Stimulated activated CD8-positive, alpha-beta memory T cell treated with anti-CD3 and anti-CD28 coated beads, Interleukin-12 subunit alpha, Interleukin-12 subunit beta, amount 100 ng/mL, for 24 hours (primary cell): Measurements from ENCODE around the gene TPRG1.
"Not testable (repeated sequence)": the region's sequence is repeated elsewhere in the genome, so short reads cannot be mapped to it uniquely, and the experiment has no call there.

ENCODE experiments used
- DNase-seq: peaks from one replicate; pipeline ENCODE4 v3.0.0-alpha.2; 2020; ENCODE audit errors: extremely low read depth

The TPRG1 gene

DNA sequence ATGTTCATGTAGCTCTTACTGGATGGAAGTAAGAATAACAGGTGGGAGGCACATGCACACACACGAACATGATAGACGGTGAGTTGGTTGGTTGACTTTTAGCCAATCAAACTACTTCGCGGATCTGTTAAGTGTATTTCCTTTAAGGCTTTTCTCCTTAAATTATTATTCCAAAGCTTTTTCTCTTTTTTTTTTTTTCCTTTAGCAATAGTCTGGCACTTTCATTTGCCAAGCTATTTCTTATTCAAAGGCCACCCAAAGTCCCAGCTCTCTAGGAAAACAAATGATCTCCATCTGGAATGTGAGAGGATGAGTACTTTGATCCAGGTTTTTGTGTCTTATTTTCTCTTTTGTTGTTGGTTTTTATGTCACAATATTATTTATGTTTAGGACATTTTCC, 141.1 kb downstream of the TPRG1 start:
- DNase-seq = no peak

DNA sequence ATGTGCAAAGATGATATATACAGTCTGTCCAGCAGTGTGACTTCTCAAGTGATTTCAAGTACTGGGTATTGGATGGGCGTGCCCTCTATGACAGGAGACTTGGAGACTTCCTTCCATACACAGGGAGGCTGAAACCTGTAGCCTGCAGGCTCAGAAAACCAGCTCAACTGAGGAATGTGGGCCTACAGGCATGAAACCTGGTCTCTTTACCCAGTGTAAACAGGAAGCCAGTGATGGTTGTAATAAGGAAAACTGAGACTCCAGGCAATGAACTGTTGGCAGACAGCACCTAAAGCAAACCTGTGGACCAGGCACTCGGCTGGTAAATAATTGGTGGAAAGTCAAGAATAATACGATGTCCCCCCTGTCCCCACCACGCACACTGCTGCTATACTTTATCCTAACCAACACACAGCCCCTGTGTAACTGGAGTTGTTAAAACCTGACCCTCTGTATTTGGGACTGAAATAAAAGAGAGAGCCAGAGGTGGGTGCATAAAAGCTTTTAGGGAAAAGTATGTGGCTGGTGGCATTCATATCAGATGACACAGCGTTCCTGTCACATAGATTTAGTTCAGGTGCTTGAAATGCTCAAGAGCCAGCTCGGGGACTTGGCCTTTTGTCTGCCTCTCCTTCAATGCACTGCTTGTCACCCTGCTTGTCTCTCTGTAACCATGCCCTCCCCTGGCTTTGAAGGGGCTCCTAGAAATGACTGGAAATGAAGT, 144.7 kb downstream of the TPRG1 start:
- DNase-seq = no peak

DNA sequence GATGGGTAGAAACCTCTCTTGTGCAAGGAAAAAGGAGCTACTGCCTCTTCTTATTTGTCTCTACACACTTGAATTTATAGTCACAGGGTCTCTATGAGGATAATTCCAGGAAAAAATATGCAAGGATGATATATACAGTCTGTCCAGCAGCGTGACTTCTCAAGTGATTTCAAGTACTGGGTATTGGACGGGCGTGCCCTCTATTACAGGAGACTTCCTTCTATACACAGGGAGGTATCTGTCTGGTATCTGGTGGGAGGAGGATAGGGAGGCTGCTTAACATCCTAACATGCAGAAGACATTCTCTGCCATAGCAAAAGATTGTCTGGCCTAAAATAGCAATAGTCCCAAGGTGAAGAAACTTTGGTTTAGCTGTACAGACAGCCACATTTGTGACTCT, 146.1 kb downstream of the TPRG1 start:
- no peak for DNase-seq

DNA sequence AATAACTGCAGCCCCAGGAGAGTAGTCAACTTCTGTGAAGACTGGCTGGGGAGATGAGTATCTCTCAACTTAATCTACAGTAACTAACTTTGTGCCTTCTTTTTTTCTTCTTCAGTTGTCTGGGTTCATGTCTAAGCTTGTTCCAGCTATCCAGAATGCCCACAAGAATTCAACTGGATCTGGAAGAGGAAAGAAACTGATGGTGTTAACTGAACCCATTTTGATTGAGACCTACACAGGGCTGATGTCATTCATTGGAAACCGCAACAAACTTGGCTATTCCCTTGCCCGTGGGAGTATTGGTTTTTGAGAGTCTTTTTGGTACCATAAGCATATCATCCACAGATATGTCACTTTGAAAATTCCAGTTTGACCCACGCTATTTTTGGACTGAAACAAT, 148.7 kb downstream of the TPRG1 start:
- DNase-seq = no peak

DNA sequence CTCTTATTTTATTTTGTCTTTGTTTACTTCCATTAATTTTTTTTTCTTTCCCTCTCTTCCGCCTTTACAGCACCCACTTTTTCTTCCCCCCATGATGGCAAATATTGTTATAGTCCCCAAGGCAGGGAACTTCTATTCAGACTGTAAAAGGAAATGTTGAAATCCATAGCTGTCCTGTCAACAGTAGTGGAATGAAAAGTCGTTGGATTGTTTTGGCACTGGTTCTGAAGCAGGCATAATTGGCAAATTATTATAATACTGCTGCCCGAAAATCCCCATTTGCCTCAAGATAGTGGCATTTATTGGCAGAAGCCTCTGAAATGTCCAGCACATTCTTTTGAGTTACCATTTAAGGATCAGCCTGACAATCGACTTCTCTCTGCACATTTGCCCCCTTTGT, 150.6 kb downstream of the TPRG1 start:
- no peak for DNase-seq

DNA sequence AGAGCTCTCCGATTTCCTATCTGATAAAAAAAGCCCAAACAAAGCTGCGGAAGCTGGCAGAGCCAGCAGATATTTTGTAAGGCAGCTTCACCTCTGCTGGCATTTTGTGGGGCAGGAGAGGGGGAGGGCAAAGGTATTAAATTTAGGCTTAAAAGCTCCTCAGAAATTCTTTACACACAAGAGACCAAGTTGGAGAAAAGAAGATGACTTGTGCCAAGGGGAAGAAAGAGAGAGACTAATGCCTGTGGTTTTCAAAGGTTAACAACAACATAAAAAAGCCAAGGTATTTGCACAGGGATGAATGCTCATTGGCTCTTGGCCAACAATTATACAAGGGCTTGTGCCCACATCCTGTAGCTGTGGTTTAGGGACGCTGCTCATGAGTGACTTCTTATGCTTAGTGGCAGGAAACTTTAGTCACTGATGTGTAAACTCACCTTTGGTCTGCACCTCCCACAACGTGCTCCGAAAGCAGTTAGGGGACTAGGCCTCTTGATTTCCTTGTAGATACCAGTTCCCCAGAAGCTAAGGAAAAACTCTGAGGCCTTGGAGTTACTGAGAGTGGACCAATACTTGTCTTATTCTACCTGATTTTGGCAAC, 152.9 kb downstream of the TPRG1 start:
- DNase-seq = peak; percentile 41

DNA sequence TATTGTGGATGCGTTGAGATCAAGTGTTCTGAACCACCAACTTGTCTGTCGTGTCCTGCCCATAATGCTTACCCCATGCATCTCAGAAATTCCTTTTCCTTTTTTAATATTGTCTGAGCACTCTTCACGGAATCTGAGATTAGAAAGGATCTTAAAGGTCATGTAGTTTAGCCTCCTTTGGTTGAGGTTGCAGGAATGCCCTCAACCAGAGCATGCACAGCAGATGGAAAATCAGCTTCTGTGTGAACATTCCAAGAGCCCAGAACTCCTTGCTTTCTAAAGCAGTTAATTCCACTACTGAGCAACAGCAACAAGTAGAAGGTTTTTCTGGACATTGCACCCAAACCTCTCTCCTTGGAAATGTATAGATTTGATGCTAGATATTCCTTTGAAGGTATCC, 153.7 kb downstream of the TPRG1 start:
- DNase-seq = no peak

DNA sequence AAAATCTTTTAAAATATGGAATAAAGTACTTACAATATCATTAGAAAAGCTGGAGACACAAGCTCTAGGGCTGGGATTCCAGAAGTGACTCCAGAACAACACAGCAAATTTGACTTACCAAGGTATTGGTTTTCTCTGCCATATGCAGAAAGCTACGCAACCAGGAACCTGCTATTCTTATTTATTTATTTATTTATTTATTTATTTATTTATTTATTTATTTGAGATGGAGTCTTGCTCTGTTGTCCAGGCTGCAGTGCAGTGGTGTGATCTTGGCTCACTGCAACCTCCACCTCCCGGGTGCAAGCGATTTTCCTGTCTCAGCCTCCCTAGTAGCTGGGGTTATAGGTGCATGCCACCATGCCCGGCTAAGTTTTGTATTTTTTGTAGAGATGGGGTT, 157.9 kb downstream of the TPRG1 start:
- DNase-seq = not testable (repeated sequence)

DNA sequence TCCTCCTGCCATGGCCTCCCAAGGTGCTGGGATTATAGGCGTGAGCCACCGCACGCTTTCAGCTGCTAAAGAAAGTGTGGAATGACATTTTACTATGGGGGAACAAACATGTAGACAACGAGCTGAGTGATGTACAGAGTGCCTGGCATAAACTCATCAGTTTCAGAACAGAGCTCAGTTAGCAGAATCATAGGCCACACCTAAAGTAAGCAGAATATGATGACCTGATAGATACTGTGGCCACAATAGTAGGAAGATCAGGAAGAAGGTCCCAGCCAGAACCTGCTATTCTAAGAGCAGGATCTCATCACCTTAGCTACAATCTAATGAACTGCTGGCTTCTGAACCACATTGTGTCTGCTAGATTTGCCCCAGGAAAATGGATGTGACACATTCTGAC, 158.3 kb downstream of the TPRG1 start:
- DNase-seq = no peak

DNA sequence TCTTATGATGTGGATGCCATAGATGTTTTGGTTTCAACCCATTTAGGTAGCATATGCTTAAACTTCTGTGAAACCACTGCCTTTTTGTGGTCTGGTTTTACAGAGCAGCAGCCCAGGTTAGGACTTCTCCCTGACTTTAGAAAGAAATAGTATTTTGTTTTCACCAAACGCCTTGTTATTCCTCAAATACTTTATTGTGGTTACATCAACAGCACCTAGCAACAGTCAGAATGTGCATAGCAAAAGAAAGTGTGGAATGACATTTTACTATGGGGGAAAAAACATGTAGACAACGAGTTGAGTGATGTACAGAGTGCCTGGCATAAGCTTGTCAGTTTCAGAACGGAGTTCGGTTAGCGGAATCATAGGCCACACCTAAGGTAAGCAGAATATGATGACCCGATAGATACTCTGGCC, 159.2 kb downstream of the TPRG1 start:
- DNase-seq = no peak

DNA sequence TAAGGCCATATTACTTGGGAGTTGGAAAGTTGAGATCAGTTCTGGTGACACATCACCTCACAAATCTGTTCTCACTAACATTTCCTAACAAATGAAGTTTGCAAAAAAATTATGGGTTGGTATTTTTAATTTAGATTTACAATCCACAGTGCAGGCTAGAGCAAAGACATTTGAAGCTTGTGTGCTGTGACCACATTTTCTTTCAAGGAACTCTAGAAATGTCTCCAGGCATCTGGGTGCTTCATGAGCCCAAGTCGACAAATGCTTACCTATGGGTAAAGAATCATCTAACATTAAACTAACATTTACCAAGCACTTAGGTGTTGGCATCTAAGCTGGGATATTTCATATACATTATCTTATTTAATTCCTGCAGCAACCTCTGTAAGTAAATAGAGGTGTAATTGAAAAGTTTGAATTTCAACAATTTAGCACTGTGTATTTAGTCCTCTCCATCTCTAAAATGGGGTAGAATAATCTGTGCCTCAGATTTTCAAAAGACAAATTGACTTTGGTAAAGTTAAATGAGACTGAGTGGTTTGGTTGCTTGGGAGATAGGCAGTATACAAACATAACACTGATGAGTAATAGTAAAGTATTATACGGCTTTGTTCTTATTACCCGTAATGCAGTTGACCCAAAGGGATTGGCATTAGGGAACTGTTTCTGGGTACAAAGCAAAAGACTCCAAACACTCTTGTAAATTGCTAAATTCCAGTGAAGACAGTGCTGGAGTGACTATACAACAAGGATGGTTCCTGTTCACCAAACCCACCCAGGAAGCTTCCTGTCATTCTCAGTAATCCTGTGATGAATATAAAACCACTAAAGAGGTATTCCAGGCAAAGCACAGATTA, 162.5 kb downstream of the TPRG1 start:
- no peak for DNase-seq

DNA sequence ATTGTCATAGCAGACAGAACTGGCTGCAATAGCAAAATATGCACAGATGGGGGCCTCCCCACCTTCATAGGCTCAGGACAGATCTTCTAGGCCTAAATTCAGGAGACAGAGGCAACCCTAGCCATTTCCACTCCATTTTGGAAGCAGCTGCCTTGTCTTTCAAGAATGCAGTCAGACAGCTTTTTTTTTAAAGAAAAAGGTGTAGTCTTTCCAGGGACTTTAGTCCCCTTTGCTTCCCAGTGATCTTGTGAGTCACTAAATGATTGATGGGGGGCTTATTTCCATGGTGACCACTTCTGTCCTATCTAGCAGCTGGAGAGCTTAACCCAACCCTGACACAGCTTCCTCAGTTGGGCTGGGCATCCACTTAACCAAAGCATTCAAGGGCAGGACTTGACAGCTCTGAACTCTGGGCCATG, 165.9 kb downstream of the TPRG1 start:
- DNase-seq = no peak

DNA sequence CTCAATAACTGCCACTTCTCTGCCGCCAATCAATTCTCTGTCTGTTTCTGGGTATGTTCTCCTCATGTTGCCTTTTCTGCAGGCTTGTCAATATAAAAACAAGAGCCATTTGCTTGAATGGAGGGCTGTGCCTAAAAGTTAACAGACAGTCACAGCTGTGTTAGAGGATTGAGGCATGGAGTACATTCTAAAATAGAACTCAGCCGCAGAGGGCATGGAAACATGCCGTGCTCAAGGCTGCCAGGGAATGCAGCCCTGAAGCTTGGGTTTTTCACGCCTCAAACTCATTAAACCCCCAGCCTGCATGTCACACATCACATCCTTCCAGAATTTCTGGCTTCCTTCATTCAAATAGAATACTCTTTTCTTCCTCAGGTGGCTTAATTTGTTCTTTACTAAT, 166.6 kb downstream of the TPRG1 start:
- no peak for DNase-seq

DNA sequence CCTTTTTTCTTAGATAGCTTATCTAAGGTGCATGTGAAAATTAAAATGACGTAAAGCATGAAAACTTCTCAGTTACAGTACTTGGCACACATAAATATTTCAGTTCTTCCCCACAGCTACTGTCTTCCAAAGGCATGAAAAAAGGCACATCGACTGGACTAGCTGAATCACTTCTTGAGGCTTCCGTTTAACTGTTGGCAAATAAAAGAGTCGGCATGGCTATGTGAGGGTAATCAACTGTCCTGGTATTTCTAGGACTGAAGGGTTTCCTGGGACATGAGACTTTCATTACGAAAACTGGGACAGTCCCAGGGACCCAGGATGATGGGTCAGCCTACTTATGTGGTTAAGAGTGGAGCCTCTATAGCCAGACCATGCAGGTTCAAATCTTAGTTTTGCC, 168.2 kb downstream of the TPRG1 start:
- DNase-seq = no peak

DNA sequence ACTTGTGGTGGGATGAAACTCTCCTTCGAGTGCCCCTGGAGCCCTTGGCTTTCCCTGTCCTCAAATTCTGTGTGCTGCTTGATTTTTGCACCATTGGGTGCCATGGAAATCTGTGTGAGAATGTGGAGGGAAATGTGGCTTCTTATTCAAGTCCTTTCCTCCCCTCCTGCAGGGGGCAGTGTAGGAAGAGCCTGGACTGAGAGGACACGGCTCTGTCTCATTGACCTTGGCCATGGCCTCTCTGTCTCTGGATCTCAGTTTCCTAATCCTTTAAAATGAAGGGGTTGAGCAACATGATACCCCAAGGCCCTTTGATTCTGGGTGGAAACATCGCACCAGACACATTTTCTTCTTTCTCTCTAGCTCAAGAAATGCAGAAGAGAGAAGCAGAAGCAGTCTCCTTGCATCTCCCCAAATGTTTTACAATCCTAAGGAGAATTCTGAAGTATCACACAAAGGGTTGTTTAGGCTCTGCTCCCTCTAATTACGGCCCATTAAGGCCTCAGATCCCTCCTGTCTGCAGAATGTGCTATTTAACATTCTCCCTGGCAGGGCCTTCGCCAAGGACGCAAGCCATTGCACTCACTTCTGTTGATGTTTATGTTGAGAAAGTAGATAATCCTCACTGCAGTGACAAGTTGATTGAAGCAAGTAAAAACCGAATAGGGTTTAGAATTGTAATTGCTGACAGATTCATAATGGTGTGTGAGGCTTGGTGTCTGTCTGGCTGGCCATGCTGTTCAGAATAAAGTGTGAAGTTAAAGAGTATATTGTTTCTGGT, 169.1 kb downstream of the TPRG1 start:
- DNase-seq = no peak

DNA sequence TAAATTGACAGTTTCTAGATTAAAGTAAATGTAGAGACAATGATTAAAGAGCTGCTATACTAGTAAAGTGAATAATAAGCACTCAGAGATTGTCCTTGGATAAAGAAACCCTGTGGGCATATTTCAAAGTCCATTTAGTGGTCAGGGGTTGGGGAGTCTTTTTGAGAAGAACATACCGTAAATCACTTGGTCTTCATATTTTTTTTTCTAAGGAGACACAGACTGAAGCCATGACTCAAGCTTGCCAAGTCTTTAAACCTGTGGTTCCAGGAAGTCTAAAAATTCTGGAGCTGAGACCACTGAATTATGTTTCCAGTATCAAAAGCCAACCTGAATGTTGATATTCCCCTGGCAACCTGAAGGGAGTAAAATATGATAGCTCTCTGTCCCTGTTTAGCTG, 171.0 kb downstream of the TPRG1 start:
- DNase-seq = no peak

DNA sequence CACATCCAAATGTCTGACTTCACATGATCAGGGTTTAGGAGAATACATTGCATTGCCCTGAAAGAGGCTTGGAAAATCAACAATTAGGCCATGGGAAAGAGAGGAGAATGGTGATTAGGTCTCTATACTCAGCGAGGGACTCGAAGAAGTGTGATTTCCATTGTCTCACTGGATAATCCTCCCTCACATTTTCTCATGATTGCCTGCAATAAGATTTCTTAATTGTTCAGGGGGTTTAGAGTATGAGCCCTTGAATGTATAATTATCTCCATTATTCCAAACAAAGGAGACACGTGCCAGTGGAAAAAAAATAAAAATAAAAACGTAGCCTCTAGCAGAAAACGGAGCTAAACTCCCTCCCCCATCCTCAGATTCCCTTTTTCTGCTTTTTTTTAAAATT, 173.2 kb downstream of the TPRG1 start:
- DNase-seq = no peak

DNA sequence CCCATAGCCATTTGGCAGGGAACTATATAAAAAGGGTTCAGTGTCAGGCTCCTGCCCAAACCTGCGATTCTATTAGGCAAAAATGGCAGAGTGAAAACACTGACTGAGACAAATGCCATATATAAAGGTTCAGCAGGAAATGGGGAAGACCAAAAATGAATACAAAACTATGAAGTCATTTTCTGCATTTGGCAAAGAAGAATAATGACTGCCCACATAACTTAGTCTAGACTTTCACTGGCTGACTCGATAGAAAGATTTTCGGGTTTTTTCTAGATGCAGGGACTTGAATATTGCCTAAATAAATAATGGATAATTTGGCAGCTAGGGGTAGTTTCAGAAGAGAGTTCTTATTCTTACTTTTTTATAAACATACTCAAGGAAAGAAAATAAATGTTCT, 178.0 kb downstream of the TPRG1 start:
- no peak for DNase-seq

DNA sequence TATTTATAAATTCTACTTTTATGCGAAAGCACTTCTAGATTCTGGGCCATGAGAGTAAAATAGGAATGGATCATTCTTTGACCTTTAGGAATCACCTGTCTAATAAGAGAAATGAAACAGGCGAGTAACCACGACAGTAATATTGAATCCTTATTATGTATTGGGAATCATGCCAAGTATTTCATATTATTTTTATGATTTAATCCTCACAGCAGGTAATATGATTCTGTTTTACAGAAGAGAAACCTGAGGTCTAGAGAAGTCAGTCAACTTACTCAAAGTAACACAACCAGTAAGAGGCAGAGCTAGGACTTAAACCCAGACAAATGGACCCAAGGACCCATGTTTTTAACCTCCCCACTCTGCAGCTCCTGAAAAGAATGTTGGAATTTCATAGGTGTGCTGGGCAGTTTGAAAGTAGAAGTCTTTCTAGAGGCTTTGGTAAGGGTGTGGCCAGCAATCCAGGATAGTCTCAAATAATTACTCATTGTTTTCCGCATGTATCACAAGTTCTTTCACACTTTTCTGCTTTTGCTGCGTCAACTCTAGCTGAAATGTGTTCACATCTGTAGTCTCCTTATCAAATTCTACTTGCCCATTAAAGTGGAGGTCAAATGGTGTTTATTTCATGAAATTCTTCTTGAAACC, 181.7 kb downstream of the TPRG1 start:
- no peak for DNase-seq

DNA sequence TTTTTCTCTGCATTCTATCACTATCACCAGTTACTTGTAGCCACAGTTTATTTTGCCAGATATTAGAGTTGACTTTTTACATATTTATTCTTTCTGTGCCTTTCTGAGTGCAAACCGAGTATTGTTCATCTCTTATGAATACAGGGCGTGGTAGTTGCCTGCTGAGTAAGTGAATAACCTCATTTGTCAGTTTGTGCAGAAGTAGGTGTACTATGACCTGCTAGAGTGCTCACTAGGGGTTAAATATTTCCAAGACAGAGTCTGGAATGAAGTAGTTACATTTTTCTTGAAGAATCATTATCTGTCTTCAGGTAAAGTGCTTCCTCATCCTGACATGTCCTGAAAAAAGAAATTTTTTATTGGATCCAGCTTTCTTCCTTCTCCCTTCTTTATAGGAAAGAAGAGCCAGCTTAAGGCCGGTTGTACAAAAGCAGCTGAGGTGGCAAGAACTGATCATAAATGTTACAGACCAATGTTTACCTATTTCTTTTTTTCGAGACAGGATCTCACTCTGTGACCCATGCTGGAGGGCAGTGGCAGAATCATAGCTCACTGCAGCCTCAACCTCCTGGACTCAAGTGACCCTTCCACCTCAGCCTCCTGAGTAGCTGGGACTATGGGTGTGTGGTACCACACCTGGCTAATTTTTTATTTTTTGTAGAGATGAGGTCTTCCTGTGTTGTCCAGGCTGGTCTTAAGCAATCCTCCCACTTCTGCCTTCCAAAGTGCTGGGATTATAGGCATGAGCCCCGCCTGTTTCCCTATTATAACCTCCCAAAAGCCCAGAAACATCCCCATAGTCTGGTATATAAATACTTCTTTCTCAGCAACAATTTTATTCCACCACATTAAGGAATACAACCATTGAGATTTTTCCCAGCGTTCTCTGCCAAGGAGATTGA, 182.5 kb downstream of the TPRG1 start:
- DNase-seq = no peak

DNA sequence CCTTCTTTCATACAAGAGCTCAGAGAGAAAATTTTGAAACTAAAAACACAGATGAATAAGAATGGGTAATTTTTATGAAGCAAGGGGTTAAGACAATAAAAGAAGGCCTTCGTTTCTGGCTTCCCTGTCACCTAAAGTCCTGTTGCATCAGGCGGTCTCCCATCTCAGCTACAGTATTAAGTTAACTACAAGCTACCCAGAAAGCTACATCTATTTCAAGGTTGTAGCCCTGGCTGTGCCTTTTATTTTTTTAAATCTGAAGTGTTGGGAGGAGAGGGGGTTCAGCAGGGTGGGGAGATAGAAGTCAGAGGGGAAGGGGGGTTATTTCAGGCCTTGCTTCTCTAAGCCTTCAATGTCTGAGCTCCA, 183.3 kb downstream of the TPRG1 start:
- no peak for DNase-seq
